SK-N-SH (cell line): Measurements from ENCODE around the gene POMZP3. TPM values are rescaled to one million over a fixed set of nuclear protein-coding genes. Genes with fewer than 3 reads are reported as not detected.
"Not testable (repeated sequence)": the region's sequence is repeated elsewhere in the genome, so short reads cannot be mapped to it uniquely, and the experiment has no call there.

Source experiments
- CTCF ChIA-PET: fragments of 300-600, 350-600 bp; formaldehyde crosslinking; extraction: SDS; loops from one replicate; lab custom pipeline; 2021; lab: Yijun Ruan, JAX
- POLR2A ChIA-PET: fragments of 350-600 bp; sonication (Branson Sonifier 250); formaldehyde crosslinking; extraction: SDS; loops from one replicate; lab custom pipeline; 2020; ENCODE audit warnings: antibody characterized with exemption, inconsistent platforms; lab: Yijun Ruan, JAX
- DNase-seq: peaks from one replicate; pipeline ENCODE4 v3.0.0; 2012
- H2AFZ ChIP-seq: fragments of 200-600 bp; sonication (generic); 2 replicates; pipeline ENCODE4 v1.8.1; 2016; ENCODE audit warnings: antibody characterized with exemption, mild to moderate bottlenecking, low read depth
- H3F3A ChIP-seq: fragments of 200-600 bp; sonication (generic); replicated peaks from 2 replicates; pipeline ENCODE3; 2016; ENCODE audit warnings: antibody characterized with exemption, mild to moderate bottlenecking; ENCODE audit not compliant: insufficient read depth
- H3K27ac ChIP-seq, 2 experiments: fragments of 200-500 bp in 1 of 2; fragments of 200-600 bp in 1 of 2; sonication (Bioruptor generic) in 1 of 2; sonication (generic), shearing (Covaris generic) in 1 of 2; 2 replicates each; pipeline versions ENCODE4 v1.5.1 to v1.6.1; 2014 to 2016; ENCODE audit warnings: low read depth in 2 of 2, inconsistent platforms in 1 of 2, low read length in 1 of 2, mild to moderate bottlenecking in 1 of 2, mixed read lengths in 1 of 2
- H3K27me3 ChIP-seq: fragments of 200-600 bp; sonication (generic), shearing (Covaris generic); 2 replicates; pipeline ENCODE4 v1.6.1; 2016; ENCODE audit warnings: mixed run types; ENCODE audit not compliant: insufficient read depth
- H3K36me3 ChIP-seq, 2 experiments: fragments of 200-500 bp in 1 of 2; fragments of 200-600 bp in 1 of 2; sonication (Bioruptor generic) in 1 of 2; sonication (generic) in 1 of 2; replicated peaks in 1 of 2; 2 replicates each; pipeline versions ENCODE3 to v1.5.1; 2014 to 2016; ENCODE audit warnings: low read length in 1 of 2, mild to moderate bottlenecking in 1 of 2; ENCODE audit not compliant: insufficient read depth in 2 of 2, control insufficient read depth in 1 of 2
- H3K4me1 ChIP-seq, 2 experiments: fragments of 200-500 bp in 1 of 2; fragments of 200-600 bp in 1 of 2; sonication (Bioruptor generic) in 1 of 2; sonication (generic), shearing (Covaris generic) in 1 of 2; 2 replicates each; pipeline versions ENCODE4 v1.5.1 to v1.6.1; 2014 to 2016; ENCODE audit warnings: low read depth in 1 of 2, low read length in 1 of 2, mixed run types in 1 of 2; ENCODE audit not compliant: insufficient read depth in 2 of 2, control insufficient read depth in 1 of 2
- H3K4me2 ChIP-seq: fragments of 200-600 bp; sonication (generic), shearing (Covaris generic); 2 replicates; pipeline ENCODE4 v1.6.1; 2017; ENCODE audit warnings: mixed run types
- H3K4me3 ChIP-seq, 2 experiments: fragments of 200-500 bp in 1 of 2; fragments of 200-600 bp in 1 of 2; sonication (Bioruptor generic) in 1 of 2; sonication (generic), shearing (Covaris generic) in 1 of 2; 2 replicates each; pipeline versions ENCODE4 v1.5.1 to v1.8.1; 2014 to 2016; ENCODE audit warnings: low read depth in 2 of 2, inconsistent platforms in 1 of 2, low read length in 1 of 2, mild to moderate bottlenecking in 1 of 2, mixed read lengths in 1 of 2, moderate library complexity in 1 of 2
- H3K79me2 ChIP-seq: fragments of 200-600 bp; sonication (generic); 2 replicates; pipeline ENCODE4 v1.8.1; 2017; ENCODE audit warnings: mild to moderate bottlenecking; ENCODE audit not compliant: insufficient read depth
- H3K9ac ChIP-seq: fragments of 200-600 bp; sonication (generic); 2 replicates; pipeline ENCODE4 v1.6.1; 2017; ENCODE audit warnings: mixed run types
- H3K9me2 ChIP-seq: fragments of 200-600 bp; sonication (generic); 2 replicates; pipeline ENCODE4 v1.6.1; 2017; ENCODE audit warnings: mixed run types
- H3K9me3 ChIP-seq: fragments of 200-600 bp; sonication (generic); 2 replicates; pipeline ENCODE4 v1.6.1; 2017; ENCODE audit warnings: mixed run types, mild to moderate bottlenecking, moderate library complexity
- H4K20me1 ChIP-seq: fragments of 200-600 bp; sonication (generic); 2 replicates; pipeline ENCODE4 v1.6.1; 2017; ENCODE audit warnings: mild to moderate bottlenecking, mixed run types; ENCODE audit not compliant: insufficient read depth
- FOSL2 ChIP-seq: IDR thresholded peaks from 2 replicates; pipeline ENCODE4 v1.4.0; 2012; ENCODE audit warnings: low read depth, mild to moderate bottlenecking, moderate library complexity, borderline replicate concordance
- JUND ChIP-seq: IDR thresholded peaks from 2 replicates; pipeline ENCODE4 v1.4.0; 2012
- NFIC ChIP-seq: IDR thresholded peaks from 2 replicates; pipeline ENCODE4 v1.4.0; 2012; ENCODE audit warnings: borderline replicate concordance
- PBX3 ChIP-seq: IDR thresholded peaks from 2 replicates; pipeline ENCODE4; 2012
- TCF12 ChIP-seq: IDR thresholded peaks from 2 replicates; pipeline ENCODE4 v1.4.0; 2012
- TEAD4 ChIP-seq: IDR thresholded peaks from 2 replicates; pipeline ENCODE4 v1.4.0; 2012; ENCODE audit warnings: mild to moderate bottlenecking, borderline replicate concordance; ENCODE audit not compliant: insufficient read depth
- WGBS: methylation state at CpG from one replicate; pipeline ENCODE4 v1.1.6; 2017; ENCODE audit warnings: low lambda C conversion rate; 5-methylcytosine and 5-hydroxymethylcytosine counted together
- polyA plus RNA-seq, 3 experiments: library from polyadenylated mRNA; depleted of rRNA; stranded (reverse); fragments of >200 nt; gene quantifications; 2 replicates each; pipeline ENCODE4 v1.2.3, GENCODE V29; 2012

POMZP3 gene
- polyA plus RNA-seq, 1 of the 3 experiments (the other 2 are of a cell fraction): 11.7 TPM

GRCh38 chr7:76568742-76569141, 58.3 kb downstream of the POMZP3 start:
- H3K4me2 ChIP-seq, H3F3A ChIP-seq, H3K4me3 ChIP-seq, H3K27me3 ChIP-seq, H2AFZ ChIP-seq, H3K9ac ChIP-seq, POLR2A ChIA-PET, CTCF ChIA-PET, DNase-seq, H3K9me2 ChIP-seq, H3K9me3 ChIP-seq, H3K27ac ChIP-seq: not testable (repeated sequence)
- Histone ChIP-seq H4K20me1 (peaks cover 15% of the 10 kb centered on the region; the same call in 1 of the 2 replicates), H3K4me1 (peaks cover 0 to 13% of the 10 kb centered on the region in 2 experiments; a peak in 2 of 4 replicates), H3K36me3 (peaks cover 0 to 11% of the 10 kb centered on the region in 2 experiments), H3K79me2 (peaks cover 72% of the 10 kb centered on the region)
- TF ChIP-seq TCF12: peak; percentile 64
- peak; percentile 45; the same call in 1 of the 2 replicates for TF ChIP-seq FOSL2
- peak; percentile 75 for TF ChIP-seq NFIC
- peak; percentile 51 for TF ChIP-seq PBX3
- peak; percentile 78 for TF ChIP-seq JUND
- peak; percentile 55; the same call in 1 of the 2 replicates for TF ChIP-seq TEAD4

DNA sequence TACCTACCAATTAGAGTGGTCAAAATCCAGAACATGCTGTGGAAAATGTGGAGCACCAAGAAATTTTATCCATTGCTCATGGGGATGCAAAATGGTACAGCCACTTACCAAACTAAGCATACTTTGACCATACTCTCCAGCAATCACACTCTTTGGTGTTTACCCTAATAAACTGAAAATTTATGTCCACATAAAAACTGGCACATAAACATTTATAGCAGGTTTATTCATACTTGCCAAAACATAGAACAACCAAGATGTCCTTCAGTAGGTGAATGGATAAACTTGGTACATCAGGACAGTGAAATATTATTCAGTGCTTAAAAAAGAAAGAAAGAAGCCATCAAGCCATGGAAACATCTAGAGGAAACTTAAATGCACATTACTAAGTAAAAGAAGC, 59.3 kb downstream of the POMZP3 start:
- H3K9me3 ChIP-seq, H3K27ac ChIP-seq, CTCF ChIA-PET, DNase-seq, H3K9me2 ChIP-seq, H3K9ac ChIP-seq, H3K4me2 ChIP-seq, H2AFZ ChIP-seq, H3K27me3 ChIP-seq, H3F3A ChIP-seq, H3K4me3 ChIP-seq, POLR2A ChIA-PET: not testable (repeated sequence)
- peaks cover 0 to 11% of the 10 kb centered on the region in 2 experiments for H3K36me3 ChIP-seq
- peaks cover 15% of the 10 kb centered on the region; the same call in 1 of the 2 replicates for H4K20me1 ChIP-seq
- H3K4me1 ChIP-seq: peaks cover 0 to 13% of the 10 kb centered on the region in 2 experiments; a peak in 2 of 4 replicates
- H3K79me2 ChIP-seq: peaks cover 79% of the 10 kb centered on the region

DNA sequence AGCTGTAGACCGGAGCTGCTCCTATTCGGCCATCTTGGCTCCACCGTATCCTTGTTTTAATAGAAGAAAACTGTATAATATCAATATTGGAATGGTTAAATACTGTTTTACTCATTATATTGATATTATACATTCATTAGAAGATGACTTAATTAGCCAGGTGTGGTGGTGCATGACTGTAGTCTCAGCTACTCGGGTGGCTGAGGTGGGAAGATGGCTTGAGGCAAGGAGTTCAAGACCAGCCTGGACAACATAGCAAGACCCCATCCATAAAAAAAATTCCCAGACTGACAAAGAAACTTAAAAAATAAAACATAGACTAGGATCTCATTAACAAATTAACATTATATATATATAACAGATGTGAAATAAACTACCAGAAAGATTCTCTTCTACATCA, 59.8 kb downstream of the POMZP3 start:
- Histone ChIP-seq H3K36me3 (peaks cover 0 to 11% of the 10 kb centered on the region in 2 experiments), H4K20me1 (peaks cover 15% of the 10 kb centered on the region; the same call in 1 of the 2 replicates), H3K79me2 (peaks cover 83% of the 10 kb centered on the region), H3K4me1 (peaks cover 0 to 13% of the 10 kb centered on the region in 2 experiments; a peak in 2 of 4 replicates)
- POLR2A ChIA-PET, H3K4me3 ChIP-seq, H3K9ac ChIP-seq, H3K27ac ChIP-seq, DNase-seq, CTCF ChIA-PET, H3K9me2 ChIP-seq, H2AFZ ChIP-seq, H3K9me3 ChIP-seq, H3K27me3 ChIP-seq, H3K4me2 ChIP-seq, H3F3A ChIP-seq: not testable (repeated sequence)
- WGBS: 93% methylated on average over 4 of the region's 4 CpGs

DNA sequence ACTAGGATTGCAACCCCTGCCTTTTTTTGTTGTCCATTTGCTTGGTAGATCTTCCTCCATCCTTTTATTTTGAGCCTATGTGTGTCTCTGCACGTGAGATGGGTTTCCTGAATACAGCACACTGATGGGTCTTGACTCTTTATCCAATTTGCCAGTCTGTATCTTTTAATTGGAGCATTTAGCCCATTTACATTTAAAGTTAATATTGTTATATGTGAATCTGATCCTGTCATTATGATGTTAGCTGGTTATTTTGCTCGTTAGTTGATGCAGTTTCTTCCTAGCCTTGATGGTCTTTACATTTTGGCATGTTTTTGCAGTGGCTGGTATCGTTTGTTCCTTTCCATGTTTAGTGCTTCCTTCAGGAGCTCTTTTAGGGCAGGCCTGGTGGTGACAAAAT, 62.1 kb downstream of the POMZP3 start:
- peaks cover 89% of the 10 kb centered on the region for H3K79me2 ChIP-seq
- CTCF ChIA-PET: not testable (repeated sequence)

GRCh38 chr7:76561342-76561741, 65.7 kb downstream of the POMZP3 start:
- DNase-seq, H3K4me1 ChIP-seq, POLR2A ChIA-PET, H3K9me2 ChIP-seq, H3F3A ChIP-seq, H3K9me3 ChIP-seq, H4K20me1 ChIP-seq, H3K27ac ChIP-seq, H3K27me3 ChIP-seq, H3K4me3 ChIP-seq, CTCF ChIA-PET, H3K4me2 ChIP-seq, H2AFZ ChIP-seq, H3K9ac ChIP-seq: not testable (repeated sequence)
- WGBS: 95% methylated on average over 3 of the region's 3 CpGs
- peaks cover 6 to 16% of the 10 kb centered on the region in 2 experiments for H3K36me3 ChIP-seq
- H3K79me2 ChIP-seq: peaks cover 73% of the 10 kb centered on the region

More for the DNA sequence above, 62.1 kb downstream of the POMZP3 start:
- H3K27me3 ChIP-seq, H3F3A ChIP-seq, H3K27ac ChIP-seq, DNase-seq, H3K9ac ChIP-seq, H3K4me2 ChIP-seq, H2AFZ ChIP-seq, H3K9me3 ChIP-seq, H3K4me1 ChIP-seq, H3K4me3 ChIP-seq, H3K9me2 ChIP-seq, POLR2A ChIA-PET: not testable (repeated sequence)
- WGBS: 85% methylated on average over 3 of the region's 3 CpGs
- Histone ChIP-seq H3K36me3 (peaks cover 0 to 14% of the 10 kb centered on the region in 2 experiments), H4K20me1 (peaks cover 11% of the 10 kb centered on the region)
